HG03108 (cell line): ENCODE data around the gene LPCAT2.

ENCODE experiments used
- ATAC-seq: cut with Tn5 transposase; IDR thresholded peaks from one replicate; pipeline ENCODE4 v1.9.1; 2021; ENCODE audit warnings: moderate library complexity; ENCODE audit not compliant: unreplicated experiment

The LPCAT2 gene

GRCh38 chr16:55480228-55480655 is 28.6 kb upstream of the LPCAT2 start:
- no peak for ATAC-seq

- no peak for ATAC-seq
These were observed 27.8 kb upstream of the LPCAT2 start for GRCh38 chr16:55481023-55481422.

GRCh38 chr16:55482056-55482455 is 26.8 kb upstream of the LPCAT2 start:
- ATAC-seq = no peak

- no peak for ATAC-seq
These were observed 21.6 kb upstream of the LPCAT2 start for GRCh38 chr16:55487048-55487803.

- no peak for ATAC-seq
These were observed 20.6 kb upstream of the LPCAT2 start for GRCh38 chr16:55488306-55488705.

GRCh38 chr16:55489119-55489955 is 19.5 kb upstream of the LPCAT2 start:
- no peak for ATAC-seq

DNA sequence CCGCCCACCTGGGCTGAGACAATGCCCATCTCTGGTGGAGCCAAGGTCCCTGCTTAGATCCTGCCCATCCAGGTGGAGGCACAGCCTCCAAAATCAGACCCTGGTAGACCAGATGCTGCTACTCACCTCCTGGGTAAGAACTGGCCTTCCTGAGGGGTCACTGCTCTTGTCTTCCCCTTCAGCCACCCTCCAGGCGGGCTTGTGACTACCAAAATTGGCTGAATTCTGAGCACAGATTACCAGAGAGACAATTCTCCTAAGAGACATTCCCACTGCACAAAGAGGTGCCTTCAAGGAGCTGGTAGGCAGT is 19.0 kb upstream of the LPCAT2 start:
- no peak for ATAC-seq

DNA sequence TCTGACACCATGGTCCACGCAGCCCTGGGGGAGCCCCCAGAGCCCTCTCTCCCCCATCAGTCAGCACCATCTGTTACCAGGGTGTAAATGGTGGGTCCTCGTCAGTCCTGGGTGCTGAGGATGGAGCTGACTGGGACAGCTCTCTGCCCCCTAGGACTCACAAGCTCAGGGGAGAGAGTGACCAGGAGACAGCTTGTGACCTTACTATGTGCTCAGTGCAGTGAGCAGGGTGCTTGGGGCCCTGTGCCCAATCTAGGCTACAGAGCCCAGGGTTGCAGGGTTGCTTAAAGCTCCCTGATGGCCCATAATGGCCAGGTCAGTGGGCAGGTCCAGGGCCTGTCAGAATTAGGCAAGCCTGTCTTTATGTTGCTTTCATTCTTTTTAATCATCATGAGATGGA is 18.6 kb upstream of the LPCAT2 start:
- no peak for ATAC-seq

DNA sequence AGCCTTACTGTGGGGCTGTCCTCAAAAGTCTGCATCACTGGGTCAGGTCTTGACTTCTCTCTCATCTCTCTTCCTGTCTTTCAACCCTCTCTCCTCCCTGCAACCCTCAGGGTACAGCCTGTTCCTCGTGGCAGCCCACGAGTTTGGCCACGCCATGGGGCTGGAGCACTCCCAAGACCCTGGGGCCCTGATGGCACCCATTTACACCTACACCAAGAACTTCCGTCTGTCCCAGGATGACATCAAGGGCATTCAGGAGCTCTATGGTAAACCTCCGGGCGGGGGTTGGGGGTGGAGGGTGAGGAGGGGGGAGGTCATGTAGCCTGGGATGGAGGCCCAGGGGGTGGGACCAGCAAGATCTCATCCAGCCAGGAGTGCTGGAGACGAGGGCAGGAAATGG is 17.2 kb upstream of the LPCAT2 start:
- no peak for ATAC-seq

GRCh38 chr16:55492756-55493380 is 16.0 kb upstream of the LPCAT2 start:
- no peak for ATAC-seq

DNA sequence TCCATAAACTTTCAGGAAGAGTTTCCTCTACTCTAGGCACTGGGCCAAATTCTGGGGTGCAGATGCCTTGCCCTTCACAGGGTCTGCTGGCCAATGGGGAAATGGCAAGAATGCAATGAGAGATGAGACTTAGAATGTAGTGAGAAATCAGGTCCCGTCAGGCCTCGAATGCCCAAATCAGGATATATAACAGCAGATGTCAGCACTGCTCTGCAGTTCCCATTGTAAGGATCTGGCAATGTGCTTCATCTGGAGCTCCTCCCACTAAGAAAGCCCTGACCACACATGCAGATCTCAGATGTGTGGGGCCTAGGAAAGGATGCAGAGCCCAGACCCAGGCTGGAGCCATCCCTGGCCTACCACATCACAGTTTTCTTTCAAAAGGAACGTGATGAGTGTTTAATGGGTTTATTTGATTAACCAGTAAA is 13.9 kb upstream of the LPCAT2 start:
- ATAC-seq = no peak

DNA sequence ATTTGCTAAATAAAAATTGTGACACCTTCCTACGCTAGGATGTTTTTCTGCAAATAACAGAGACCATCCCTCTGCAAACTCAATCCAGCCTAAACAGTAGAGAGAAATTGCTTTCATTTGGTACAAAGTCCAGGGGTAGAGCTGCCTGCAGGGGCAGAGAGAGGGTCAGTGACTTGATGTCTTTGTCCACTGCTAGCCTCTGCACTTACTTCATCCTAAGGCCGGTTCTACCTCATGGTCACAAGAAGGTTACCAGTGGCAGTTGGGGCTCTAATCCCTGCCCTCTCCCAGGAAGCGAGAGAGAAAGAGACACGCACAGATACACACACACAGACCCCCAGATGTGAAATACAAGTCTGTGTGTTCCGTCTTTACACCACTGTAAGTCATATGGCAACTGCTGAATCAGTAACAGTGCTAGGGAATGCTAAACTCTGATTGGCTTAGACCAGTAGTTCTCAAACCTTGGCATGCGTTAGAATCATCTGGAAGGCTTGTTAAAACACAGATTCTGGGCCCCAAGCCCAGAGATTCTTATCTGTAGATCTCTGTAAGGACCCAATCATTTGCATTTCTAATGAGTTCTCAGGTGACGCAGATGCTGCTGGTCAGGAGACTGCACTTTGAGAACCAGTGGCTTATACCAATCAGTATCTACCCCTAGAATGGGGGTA is 13.1 kb upstream of the LPCAT2 start:
- ATAC-seq = no peak

DNA sequence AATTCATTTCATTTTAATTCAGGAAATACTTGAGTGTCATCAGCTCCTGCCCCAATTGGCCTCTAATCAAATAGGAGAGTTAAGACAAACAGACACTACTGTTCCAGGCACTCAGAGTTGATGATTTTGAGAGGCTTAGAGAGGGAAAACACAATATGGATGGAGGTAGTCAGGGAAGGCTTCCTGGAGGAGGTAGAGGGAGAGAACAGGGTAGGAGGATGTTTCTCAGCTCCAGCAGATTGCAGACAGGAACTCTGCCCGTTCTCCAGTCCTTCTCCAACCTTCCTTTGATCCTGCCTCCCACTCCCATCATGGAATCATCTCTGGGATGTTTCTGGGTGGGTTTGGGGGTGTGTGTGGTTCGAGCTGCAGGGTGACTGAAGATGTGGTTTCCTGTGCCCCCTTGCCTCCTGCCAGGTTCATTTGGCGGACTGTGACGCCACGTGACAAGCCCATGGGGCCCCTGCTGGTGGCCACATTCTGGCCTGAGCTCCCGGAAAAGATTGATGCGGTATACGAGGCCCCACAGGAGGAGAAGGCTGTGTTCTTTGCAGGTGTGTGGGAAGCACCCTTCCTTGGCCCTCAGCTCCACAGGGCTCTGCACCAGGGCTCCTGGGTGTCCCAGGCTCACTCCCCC is 12.2 kb upstream of the LPCAT2 start:
- no peak for ATAC-seq

GRCh38 chr16:55497558-55497957 is 11.3 kb upstream of the LPCAT2 start:
- no peak for ATAC-seq

DNA sequence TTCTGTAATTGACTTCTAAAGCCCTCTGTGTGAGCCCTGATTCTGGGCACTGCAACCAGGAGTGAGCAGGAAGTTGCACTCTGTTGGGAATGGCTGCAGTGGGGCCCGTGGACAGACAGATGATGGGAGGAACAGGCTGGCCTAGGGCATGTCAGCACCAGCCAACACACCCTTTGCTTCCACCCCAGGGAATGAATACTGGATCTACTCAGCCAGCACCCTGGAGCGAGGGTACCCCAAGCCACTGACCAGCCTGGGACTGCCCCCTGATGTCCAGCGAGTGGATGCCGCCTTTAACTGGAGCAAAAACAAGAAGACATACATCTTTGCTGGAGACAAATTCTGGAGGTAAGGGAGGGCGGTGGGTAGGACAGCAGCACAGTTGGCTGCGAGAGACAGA is 10.8 kb upstream of the LPCAT2 start:
- no peak for ATAC-seq

GRCh38 chr16:55499281-55499680 is 9.6 kb upstream of the LPCAT2 start:
- no peak for ATAC-seq

- no peak for ATAC-seq
These were observed 8.8 kb upstream of the LPCAT2 start for GRCh38 chr16:55499951-55500529.

DNA sequence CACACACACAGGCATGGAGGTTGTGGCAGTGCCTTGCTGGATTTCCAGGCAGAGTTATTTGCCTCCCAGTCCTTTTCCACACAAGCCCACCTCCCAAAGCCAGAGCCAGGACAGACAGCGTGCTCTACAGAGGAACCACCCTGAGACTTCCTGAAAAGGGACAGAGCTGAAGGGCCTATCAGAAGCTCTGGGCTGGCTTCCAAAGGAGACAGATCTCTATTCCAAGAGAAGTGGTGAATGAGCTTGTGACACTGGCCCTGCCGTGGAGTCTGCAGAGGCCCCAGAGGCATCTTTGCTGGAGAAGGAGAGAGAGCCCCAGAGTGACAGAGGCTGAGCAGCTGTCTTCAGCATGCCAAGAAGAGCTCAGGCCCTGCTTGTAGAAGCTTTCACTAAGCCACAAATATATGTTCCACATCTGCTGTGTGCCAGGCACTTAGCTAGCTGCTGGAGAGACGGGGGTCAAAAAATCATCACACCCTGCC is 8.3 kb upstream of the LPCAT2 start:
- no peak for ATAC-seq

DNA sequence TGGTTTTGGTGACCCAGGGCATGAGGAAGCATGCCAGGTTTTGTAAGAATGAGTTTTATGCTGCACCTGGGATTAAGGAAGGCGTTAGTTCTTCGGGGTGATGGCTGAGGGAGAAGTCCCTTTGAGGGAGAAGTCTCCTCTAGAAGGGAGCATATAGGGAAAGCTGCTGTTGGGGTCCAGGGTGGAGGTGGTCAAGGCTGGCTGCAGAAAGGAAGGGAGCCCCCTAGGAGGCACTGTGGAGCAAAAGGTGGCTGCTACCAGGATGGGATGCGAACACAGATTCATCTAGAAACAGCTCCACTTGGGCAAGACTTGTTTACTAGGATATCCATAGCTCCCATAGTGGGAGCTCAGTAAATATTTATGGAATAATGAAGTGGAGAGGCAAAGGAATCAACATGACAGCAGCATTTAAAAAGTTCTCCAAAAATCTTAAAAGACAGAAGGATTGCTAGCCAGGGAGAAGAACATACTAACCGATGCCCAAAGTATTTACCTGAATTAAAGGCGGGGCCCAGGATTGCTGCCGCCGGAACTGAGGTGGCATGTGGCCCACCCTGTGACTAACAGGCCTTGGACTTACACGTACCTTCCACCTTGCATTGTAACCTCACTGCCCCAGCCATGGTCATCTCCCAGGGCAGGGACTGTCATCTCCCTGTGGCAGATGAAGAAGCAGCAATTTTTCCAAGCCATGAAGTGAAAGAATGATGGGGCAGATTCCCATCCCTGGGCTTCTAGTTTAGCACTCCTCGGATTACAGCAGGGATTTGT is 7.1 kb upstream of the LPCAT2 start:
- ATAC-seq = no peak
